ENCODE results near the gene GOLGB1. TPM values are rescaled to one million over a fixed set of nuclear protein-coding genes. Genes with fewer than 3 reads are reported as not detected.

GOLGB1 gene
- total and polyA plus RNA-seq, 2 of the 4 experiments (the other 2 are of a cell fraction), result 13.3 to 30.3 TPM

GRCh38 chr3:121720163-121720562 lies 29.4 kb downstream of the GOLGB1 start:
- Histone ChIP-seq H3K14ac (replicated peaks; ENCODE audit: low read depth, low read length) (no peak overlapping the region), H2BK20ac (ENCODE audit: low read depth, low read length) (no peak overlapping the region), H3K36me3 (ENCODE audit: control insufficient read depth, insufficient read depth, low read length) (peaks cover 41% of the 10 kb centered on the region), H3K56ac (ENCODE audit: extremely low read depth, insufficient read depth, low read length) (no peak overlapping the region), H3K27ac (ENCODE audit: insufficient read depth, low read length) (no peak overlapping the region), H2BK15ac (ENCODE audit: low read depth, low read length) (no peak overlapping the region), H4K91ac (ENCODE audit: insufficient read depth, low read depth, low read length) (no peak overlapping the region), H3K79me1 (ENCODE audit: low read depth in 1 of 2, low read length in 2 of 2) (peaks cover 0 to 4% of the 10 kb centered on the region in 2 experiments; a peak in 3 of 4 replicates), H3K23ac (ENCODE audit: low read depth, low read length) (no peak overlapping the region), H2AK9ac (replicated peaks; ENCODE audit: low read depth, low read length, poor library complexity) (no peak overlapping the region), H3K9ac (ENCODE audit: low read depth, low read length) (no peak overlapping the region), H3K18ac (ENCODE audit: low read depth, low read length) (no peak overlapping the region), H2BK120ac (ENCODE audit: low read depth, low read length) (no peak overlapping the region), H3K4me2 (ENCODE audit: low read depth, low read length) (no peak overlapping the region), H4K20me1 (ENCODE audit: insufficient read depth, low read length) (no peaks in the 10 kb centered on the region), H2BK5ac (ENCODE audit: low read depth, low read length, poor library complexity, severe bottlenecking) (no peak overlapping the region), H3K9me1 (ENCODE audit: insufficient read depth, low read length) (no peaks in the 10 kb centered on the region), H3K4me1 (ENCODE audit: control insufficient read depth, insufficient read depth, low read length) (no peaks in the 10 kb centered on the region), H3K4ac (ENCODE audit: low read depth, low read length) (no peak overlapping the region), H2AK5ac (ENCODE audit: low read depth, low read length) (no peak overlapping the region), H3K27me3 (ENCODE audit: control insufficient read depth, insufficient read depth, low read length) (no peaks in the 10 kb centered on the region), H3K9me3 (ENCODE audit: control insufficient read depth, insufficient read depth, low read length) (no peaks in the 10 kb centered on the region), H4K5ac (ENCODE audit: low read depth, low read length) (no peak overlapping the region), H4K8ac (ENCODE audit: low read depth in 2 of 2, low read length in 2 of 2) (no peak overlapping the region), H2AFZ (replicated peaks; ENCODE audit: low read length, poor library complexity) (no peak overlapping the region), H3K4me3 (ENCODE audit: insufficient read depth, low read depth, low read length) (no peak overlapping the region)
- dilution Hi-C loops (cut with HindIII; ENCODE audit: low sequenced_read_pairs, unreplicated experiment), result no loop called here
- no peak for DNase-seq
- no peak for ATAC-seq (ENCODE audit: low read depth)
- intact Hi-C loops (cut with micrococcal nuclease), result no loop called here
- TF ChIP-seq RAD21 (IDR thresholded peaks at IDR 0.05; ENCODE audit: low read length) (no peak), CHD1 (IDR thresholded peaks at IDR 0.05; ENCODE audit: low read depth, low read length) (no peak), MAFK (IDR thresholded peaks at IDR 0.05; ENCODE audit: low read depth, low read length) (no peak), BHLHE40 (IDR thresholded peaks at IDR 0.05; ENCODE audit: low read depth, low read length) (no peak), ELK1 (IDR thresholded peaks at IDR 0.05; ENCODE audit: borderline replicate concordance, low read depth, low read length) (no peak), MAZ (IDR thresholded peaks at IDR 0.05; ENCODE audit: borderline replicate concordance, low read depth, low read length) (no peak), CEBPB (IDR thresholded peaks at IDR 0.05; ENCODE audit: low read depth, low read length) (no peak), SMC3 (IDR thresholded peaks at IDR 0.05; ENCODE audit: low read depth, low read length) (no peak), POLR2A (IDR thresholded peaks at IDR 0.05; ENCODE audit: low read depth, low read length) (no peak), FOS (IDR thresholded peaks at IDR 0.05; ENCODE audit: low read depth, low read length) (no peak), MXI1 (IDR thresholded peaks at IDR 0.05; ENCODE audit: borderline replicate concordance, low read depth, low read length) (no peak), NFE2L2 (IDR thresholded peaks at IDR 0.05; ENCODE audit: low read depth, low read length) (no peak), RCOR1 (IDR thresholded peaks at IDR 0.05; ENCODE audit: insufficient replicate concordance, low read length) (no peak), RFX5 (IDR thresholded peaks at IDR 0.05; ENCODE audit: low read depth, low read length) (no peak), USF2 (IDR thresholded peaks at IDR 0.05; ENCODE audit: low read depth, low read length) (no peak)
- TF ChIP-seq, protein P1, sequence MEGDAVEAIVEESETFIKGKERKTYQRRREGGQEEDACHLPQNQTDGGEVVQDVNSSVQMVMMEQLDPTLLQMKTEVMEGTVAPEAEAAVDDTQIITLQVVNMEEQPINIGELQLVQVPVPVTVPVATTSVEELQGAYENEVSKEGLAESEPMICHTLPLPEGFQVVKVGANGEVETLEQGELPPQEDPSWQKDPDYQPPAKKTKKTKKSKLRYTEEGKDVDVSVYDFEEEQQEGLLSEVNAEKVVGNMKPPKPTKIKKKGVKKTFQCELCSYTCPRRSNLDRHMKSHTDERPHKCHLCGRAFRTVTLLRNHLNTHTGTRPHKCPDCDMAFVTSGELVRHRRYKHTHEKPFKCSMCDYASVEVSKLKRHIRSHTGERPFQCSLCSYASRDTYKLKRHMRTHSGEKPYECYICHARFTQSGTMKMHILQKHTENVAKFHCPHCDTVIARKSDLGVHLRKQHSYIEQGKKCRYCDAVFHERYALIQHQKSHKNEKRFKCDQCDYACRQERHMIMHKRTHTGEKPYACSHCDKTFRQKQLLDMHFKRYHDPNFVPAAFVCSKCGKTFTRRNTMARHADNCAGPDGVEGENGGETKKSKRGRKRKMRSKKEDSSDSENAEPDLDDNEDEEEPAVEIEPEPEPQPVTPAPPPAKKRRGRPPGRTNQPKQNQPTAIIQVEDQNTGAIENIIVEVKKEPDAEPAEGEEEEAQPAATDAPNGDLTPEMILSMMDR (conservative IDR thresholded peaks at IDR 0.05; ENCODE audit: low read depth, low read length), result no peak
- CTCF ChIA-PET, result no interaction called here
- in situ Hi-C loops (cut with MboI; ENCODE audit: low sequenced_read_pairs), result no loop called here
- no TSS peak for BruUV-seq (replicated peaks)
- POLR2A ChIA-PET (ENCODE audit: unreplicated experiment), result no interaction called here
